Measurements from ENCODE around the gene ROR2. TPM values are rescaled to one million over a fixed set of nuclear protein-coding genes. Genes with fewer than 3 reads are reported as not detected.

The ROR2 gene
- total RNA-seq, 1 donor from 2014 or later: 18.6 TPM

DNA sequence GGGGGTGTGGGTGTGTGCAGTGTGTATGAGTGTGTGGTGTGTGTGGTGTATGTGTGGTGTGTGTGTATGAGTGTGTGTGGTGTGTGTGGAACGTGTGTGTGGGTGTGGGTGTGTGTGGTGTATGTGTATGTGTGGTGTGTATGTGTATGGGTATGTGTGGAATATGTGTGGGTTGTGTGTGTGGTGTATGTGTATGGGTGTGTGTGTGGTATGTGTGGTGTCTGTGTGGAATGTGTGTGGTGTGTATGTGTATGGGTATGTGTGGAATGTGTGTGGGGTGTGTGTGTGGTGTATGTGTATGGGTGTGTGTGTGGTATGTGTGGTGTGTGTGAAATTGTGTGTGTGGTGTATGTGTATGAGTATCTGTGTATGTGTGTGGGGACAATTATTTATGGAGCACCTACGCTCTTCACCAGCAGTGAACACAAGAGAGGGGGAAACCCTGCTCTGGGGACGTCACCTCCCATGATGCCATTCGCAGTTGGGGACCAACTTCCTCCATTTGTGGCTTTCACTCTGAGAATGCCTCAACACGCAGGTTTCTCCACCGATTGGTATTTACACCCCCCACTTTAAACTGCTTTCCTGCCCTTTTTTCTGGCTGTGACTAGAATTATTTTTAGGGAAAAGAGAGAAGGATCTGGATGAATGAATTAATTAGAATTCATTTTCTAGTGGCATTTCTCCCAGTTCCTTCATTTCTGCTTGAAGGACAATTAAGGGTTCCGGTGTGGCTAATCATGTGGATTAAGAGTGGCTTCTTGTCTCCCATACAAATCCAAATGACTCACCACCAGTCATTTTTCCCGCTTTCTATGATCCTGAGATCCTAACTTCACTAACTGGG lies 238.1 kb downstream of the ROR2 start:
- Mint-ChIP-seq H3K9me3 (ENCODE audit: low read depth) (peaks cover 8% of the 10 kb centered on the region), H3K27ac (ENCODE audit: unreplicated experiment) (no peak overlapping the region), H3K4me3 (ENCODE audit: unreplicated experiment) (no peak overlapping the region), H3K4me1 (ENCODE audit: low read depth) (peaks cover 2% of the 10 kb centered on the region), H3K36me3 (ENCODE audit: low read depth) (no peaks in the 10 kb centered on the region), H3K27me3 (ENCODE audit: low read depth) (no peaks in the 10 kb centered on the region)
- DNase-seq (ENCODE audit: low spot score): no peak
- TF ChIP-seq, protein P1, sequence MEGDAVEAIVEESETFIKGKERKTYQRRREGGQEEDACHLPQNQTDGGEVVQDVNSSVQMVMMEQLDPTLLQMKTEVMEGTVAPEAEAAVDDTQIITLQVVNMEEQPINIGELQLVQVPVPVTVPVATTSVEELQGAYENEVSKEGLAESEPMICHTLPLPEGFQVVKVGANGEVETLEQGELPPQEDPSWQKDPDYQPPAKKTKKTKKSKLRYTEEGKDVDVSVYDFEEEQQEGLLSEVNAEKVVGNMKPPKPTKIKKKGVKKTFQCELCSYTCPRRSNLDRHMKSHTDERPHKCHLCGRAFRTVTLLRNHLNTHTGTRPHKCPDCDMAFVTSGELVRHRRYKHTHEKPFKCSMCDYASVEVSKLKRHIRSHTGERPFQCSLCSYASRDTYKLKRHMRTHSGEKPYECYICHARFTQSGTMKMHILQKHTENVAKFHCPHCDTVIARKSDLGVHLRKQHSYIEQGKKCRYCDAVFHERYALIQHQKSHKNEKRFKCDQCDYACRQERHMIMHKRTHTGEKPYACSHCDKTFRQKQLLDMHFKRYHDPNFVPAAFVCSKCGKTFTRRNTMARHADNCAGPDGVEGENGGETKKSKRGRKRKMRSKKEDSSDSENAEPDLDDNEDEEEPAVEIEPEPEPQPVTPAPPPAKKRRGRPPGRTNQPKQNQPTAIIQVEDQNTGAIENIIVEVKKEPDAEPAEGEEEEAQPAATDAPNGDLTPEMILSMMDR (IDR thresholded peaks at IDR 0.05): no peak

DNA sequence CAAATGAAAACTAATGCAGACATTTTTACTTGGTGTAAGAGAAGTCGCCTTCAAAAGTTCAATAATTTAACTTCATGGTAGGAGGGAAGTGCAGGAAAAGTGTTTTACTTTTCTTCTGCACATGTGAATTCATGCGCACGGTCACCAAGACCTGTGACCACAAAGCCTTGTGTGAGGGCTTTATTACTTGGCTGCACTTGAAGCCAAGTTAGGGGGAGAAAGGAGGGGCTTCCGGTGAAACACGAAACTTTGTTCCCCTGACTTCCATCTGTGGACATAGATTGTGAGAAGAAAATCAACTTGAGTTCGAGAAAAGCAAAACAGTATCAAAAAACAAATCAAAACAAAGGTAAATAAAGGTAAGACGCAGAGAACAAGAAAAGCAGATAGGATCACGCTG lies 239.9 kb downstream of the ROR2 start:
- Mint-ChIP-seq H3K27ac (ENCODE audit: unreplicated experiment) (no peak overlapping the region), H3K9me3 (ENCODE audit: low read depth) (peaks cover 5% of the 10 kb centered on the region), H3K4me1 (ENCODE audit: low read depth) (no peaks in the 10 kb centered on the region), H3K27me3 (ENCODE audit: low read depth) (no peaks in the 10 kb centered on the region), H3K36me3 (ENCODE audit: low read depth) (peaks cover 5% of the 10 kb centered on the region), H3K4me3 (ENCODE audit: unreplicated experiment) (no peak overlapping the region)
- TF ChIP-seq, protein P1 (IDR thresholded peaks at IDR 0.05): no peak
- DNase-seq (ENCODE audit: low spot score): no peak

DNA sequence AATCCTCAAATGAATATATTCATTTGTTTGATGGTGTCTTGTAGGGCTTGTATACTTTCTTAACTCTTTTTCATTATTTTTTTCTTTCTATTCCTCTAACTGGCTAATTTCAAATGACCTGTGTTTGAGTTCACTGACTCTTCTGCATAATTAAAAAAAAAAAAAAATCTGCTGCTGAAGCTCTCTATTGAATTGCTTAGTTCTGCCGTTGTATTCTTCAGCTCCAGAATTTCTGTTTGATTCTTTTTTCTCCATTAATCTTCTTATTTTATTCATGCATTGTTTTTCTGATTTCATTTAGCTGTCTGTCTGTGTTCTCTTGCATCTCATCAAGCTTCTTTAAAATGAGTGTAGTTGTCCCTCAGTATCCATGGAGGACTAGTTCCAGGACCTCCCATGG lies 244.6 kb downstream of the ROR2 start:
- Mint-ChIP-seq H3K27ac (ENCODE audit: unreplicated experiment) (no peak overlapping the region), H3K4me1 (ENCODE audit: low read depth) (no peaks in the 10 kb centered on the region), H3K4me3 (ENCODE audit: unreplicated experiment) (no peak overlapping the region), H3K27me3 (ENCODE audit: low read depth) (no peaks in the 10 kb centered on the region), H3K36me3 (ENCODE audit: low read depth) (peaks cover 8% of the 10 kb centered on the region), H3K9me3 (ENCODE audit: low read depth) (peaks cover 24% of the 10 kb centered on the region)
- TF ChIP-seq, protein P1 (IDR thresholded peaks at IDR 0.05): no peak
- DNase-seq (ENCODE audit: low spot score): no peak

DNA sequence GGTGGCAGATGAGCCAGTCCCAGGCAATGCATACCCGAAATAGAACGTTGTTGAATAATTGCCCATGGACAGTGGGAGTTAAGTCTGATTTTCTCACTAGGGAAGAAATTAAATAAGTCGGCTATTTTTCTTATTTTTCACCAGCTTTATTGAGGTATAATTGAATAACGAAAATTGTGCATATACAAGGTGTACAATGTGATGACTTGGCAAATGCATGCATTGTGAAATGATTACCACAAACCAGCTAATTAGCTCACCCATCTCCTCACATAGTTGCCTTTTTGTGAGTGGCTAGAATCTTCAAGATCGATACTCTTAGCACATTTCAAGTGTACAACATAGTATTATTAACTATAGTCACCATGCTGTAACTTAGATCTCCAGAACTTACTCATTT lies 249.6 kb downstream of the ROR2 start:
- H3K27ac Mint-ChIP-seq (ENCODE audit: unreplicated experiment): no peak overlapping the region
- no peaks in the 10 kb centered on the region for H3K27me3 Mint-ChIP-seq (ENCODE audit: low read depth)
- H3K4me3 Mint-ChIP-seq (ENCODE audit: unreplicated experiment): no peak overlapping the region
- TF ChIP-seq, protein P1 (IDR thresholded peaks at IDR 0.05): no peak
- DNase-seq (ENCODE audit: low spot score): no peak
- H3K9me3 Mint-ChIP-seq (ENCODE audit: low read depth): peaks cover 22% of the 10 kb centered on the region
- H3K4me1 Mint-ChIP-seq (ENCODE audit: low read depth): peaks cover 4% of the 10 kb centered on the region
- peaks cover 6% of the 10 kb centered on the region for H3K36me3 Mint-ChIP-seq (ENCODE audit: low read depth)

DNA sequence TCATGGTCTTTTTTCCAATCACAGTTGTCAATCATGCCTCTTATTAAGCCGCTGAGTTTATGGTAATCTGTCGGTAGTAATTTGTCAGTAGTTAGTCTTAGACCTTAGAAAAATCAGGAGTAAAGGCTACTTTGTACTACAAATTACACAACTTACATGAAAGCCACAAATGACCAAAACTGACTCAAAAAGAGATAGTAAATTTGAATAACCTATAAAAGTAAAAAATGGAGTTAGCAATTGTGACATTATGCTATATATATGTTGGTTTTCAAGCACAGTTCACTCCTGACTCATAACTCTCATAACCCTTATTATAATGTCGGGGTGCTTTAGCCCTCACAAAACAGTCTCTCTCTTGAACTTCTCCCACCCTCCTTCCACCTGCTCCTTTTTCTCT lies 251.8 kb downstream of the ROR2 start:
- Mint-ChIP-seq H3K27ac (ENCODE audit: unreplicated experiment) (no peak overlapping the region), H3K4me3 (ENCODE audit: unreplicated experiment) (no peak overlapping the region), H3K4me1 (ENCODE audit: low read depth) (peaks cover 6% of the 10 kb centered on the region), H3K27me3 (ENCODE audit: low read depth) (no peaks in the 10 kb centered on the region), H3K36me3 (ENCODE audit: low read depth) (no peaks in the 10 kb centered on the region), H3K9me3 (ENCODE audit: low read depth) (peaks cover 14% of the 10 kb centered on the region)
- TF ChIP-seq, protein P1 (IDR thresholded peaks at IDR 0.05): no peak
- DNase-seq (ENCODE audit: low spot score): no peak

Measured in chondrocyte (in vitro differentiated cells).